A549 treated with CpdA at 1 μM for 4 hours (cell line): ENCODE results near the gene IFNA4. TPM values are rescaled to one million over a fixed set of nuclear protein-coding genes. Genes with fewer than 3 reads are reported as not detected.

Source experiments
- total RNA-seq: library from RNA; stranded (reverse); fragments of 200-300 nt; extraction: Qiagen RNA extraction; gene quantifications from 5 replicates; pipeline ENCODE4 v1.2.3, GENCODE V29; 2022; ENCODE audit warnings: low read depth

The IFNA4 gene
- total RNA-seq: not detected in 5 replicates

GRCh38 chr9:21187487-21187886, at the start of gene IFNA4:
TSS of gene IFNA4 (minus strand) at chr9:21187587. CDS start at chr9:21187531, 56 bp downstream.

GRCh38 chr9:21228122-21228521, 40.7 kb upstream of the IFNA4 start, which contains the start of gene IFNA17:
TSS of gene IFNA17 (minus strand) at chr9:21228222. CDS start at chr9:21228173, 49 bp downstream.

GRCh38 chr9:21217211-21217610, 29.8 kb upstream of the IFNA4 start, which contains the start of gene IFNA16:
TSS of gene IFNA16 (minus strand) at chr9:21217311. CDS start at chr9:21217305, 6 bp downstream.

GRCh38 chr9:21207043-21207442, 19.7 kb upstream of the IFNA4 start, which contains the start of gene IFNA10:
TSS of gene IFNA10 (minus strand) at chr9:21207143. CDS start at chr9:21207097, 46 bp downstream.

GRCh38 chr9:21202105-21202504, 14.7 kb upstream of the IFNA4 start, which contains the start of gene IFNA7:
TSS of gene IFNA7 (minus strand) at chr9:21202205. CDS start at chr9:21202165, 40 bp downstream.

GRCh38 chr9:21166560-21166959, 20.8 kb downstream of the IFNA4 start, which contains the start of gene IFNA21:
TSS of gene IFNA21 (minus strand) at chr9:21166660. CDS start at chr9:21166612, 48 bp downstream.

GRCh38 chr9:21141427-21141882, 45.9 kb downstream of the IFNA4 start, which contains the start of gene IFNW1:
TSS of gene IFNW1 (minus strand) at chr9:21141832. CDS start at chr9:21141570, 262 bp downstream.

Other genes with a start within 250 kb of the IFNA4 start
- gene HACD4, start 155.9 kb downstream of the IFNA4 start, total RNA-seq: 0.80 to 1.1 TPM (median 0.96 TPM) in 5 replicates
- not detected in 5 replicates for gene IFNB1, start 109.6 kb downstream of the IFNA4 start, total RNA-seq
- gene IFNW1, start 45.8 kb downstream of the IFNA4 start, total RNA-seq: not detected in 5 replicates
- not detected in 5 replicates for gene IFNA21, start 20.9 kb downstream of the IFNA4 start, total RNA-seq
- not detected in 5 replicates for gene IFNA7, start 14.6 kb upstream of the IFNA4 start, total RNA-seq
- not detected in 5 replicates for gene IFNA10, start 19.6 kb upstream of the IFNA4 start, total RNA-seq
- not detected in 5 replicates for gene IFNA16, start 29.7 kb upstream of the IFNA4 start, total RNA-seq
- gene IFNA17, start 40.6 kb upstream of the IFNA4 start, total RNA-seq: not detected in 5 replicates
- not detected in 5 replicates for gene IFNA14, start 52.4 kb upstream of the IFNA4 start, total RNA-seq
- gene IFNA5, start 117.7 kb upstream of the IFNA4 start, total RNA-seq: not detected in 5 replicates
- 14.4 to 18.7 TPM (median 16.7 TPM) in 5 replicates for gene KLHL9, start 147.8 kb upstream of the IFNA4 start, total RNA-seq
- gene IFNA6, start 163.3 kb upstream of the IFNA4 start, total RNA-seq: not detected in 5 replicates
- gene IFNA13, start 180.5 kb upstream of the IFNA4 start, total RNA-seq: not detected in 5 replicates
- gene IFNA2, start 197.8 kb upstream of the IFNA4 start, total RNA-seq: not detected in 5 replicates
- gene IFNA8, start 221.5 kb upstream of the IFNA4 start, total RNA-seq: not detected in 5 replicates